Activated CD4-positive, alpha-beta T cell treated with anti-CD3 and anti-CD28 coated beads, Interleukin-2, amount 50 U/mL, for 4 hours (primary cell): Measurements from ENCODE around the gene ABR.

Experiments
- DNase-seq, 2 experiments: peaks; one replicate each; pipeline ENCODE4 v3.0.0-alpha.2; 2020

ABR gene

DNA sequence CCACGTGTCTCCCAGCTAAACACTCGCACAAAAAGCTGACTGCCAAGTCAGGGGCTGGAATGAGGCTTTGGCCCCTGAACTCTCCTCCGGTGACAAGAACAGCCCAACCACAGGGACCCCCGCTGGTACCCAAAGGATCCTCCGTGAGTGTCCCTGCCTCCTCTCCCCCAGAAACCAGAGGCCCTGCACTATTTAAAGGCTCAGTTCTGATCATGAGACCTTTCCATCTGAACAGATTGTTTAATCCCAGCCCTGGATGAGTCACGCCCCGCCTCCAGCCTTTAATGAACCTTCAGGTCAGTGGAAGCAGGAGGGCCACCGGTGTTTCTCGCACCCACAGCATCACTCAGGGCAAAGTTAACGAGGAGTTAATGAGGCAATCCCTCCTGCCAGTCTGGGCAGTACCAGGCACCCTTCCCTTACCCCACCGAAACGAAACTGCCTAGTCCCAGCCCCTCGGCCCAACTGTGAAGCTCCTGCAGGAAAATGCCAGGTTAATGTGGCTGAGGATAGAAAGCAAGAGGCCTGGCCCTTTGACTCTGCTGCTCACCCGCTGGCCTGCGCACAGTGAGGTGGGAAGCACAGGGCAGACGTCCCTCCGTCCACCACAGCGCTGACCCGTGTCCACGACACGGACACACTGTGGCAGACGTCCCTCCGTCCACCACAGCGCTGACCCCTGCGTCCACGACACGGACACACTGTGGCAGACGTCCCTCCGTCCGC is 150.4 kb downstream of the ABR start:
- no peak for DNase-seq

- DNase-seq = no peak
These were observed 152.7 kb downstream of the ABR start for GRCh38 chr17:1027044-1027443.

DNA sequence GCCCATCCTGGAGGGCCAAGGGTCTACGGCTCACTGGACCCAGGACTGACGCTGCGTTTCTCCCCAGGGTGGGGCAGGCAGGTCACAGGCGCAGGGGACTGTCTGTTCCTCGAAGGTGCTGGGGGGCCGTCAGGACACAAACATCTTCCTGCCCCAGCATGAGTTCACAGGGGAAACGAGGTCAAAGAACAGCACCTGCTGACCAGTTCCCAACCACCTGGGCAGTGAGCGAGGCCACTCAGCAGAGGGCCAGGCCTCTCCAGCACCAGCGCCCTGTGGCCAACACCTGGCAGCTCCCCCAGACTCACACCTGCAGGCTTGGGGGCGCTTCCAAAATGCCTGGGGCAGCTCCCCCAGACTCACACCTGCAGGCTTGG is 153.2 kb downstream of the ABR start:
- DNase-seq = no peak

DNA sequence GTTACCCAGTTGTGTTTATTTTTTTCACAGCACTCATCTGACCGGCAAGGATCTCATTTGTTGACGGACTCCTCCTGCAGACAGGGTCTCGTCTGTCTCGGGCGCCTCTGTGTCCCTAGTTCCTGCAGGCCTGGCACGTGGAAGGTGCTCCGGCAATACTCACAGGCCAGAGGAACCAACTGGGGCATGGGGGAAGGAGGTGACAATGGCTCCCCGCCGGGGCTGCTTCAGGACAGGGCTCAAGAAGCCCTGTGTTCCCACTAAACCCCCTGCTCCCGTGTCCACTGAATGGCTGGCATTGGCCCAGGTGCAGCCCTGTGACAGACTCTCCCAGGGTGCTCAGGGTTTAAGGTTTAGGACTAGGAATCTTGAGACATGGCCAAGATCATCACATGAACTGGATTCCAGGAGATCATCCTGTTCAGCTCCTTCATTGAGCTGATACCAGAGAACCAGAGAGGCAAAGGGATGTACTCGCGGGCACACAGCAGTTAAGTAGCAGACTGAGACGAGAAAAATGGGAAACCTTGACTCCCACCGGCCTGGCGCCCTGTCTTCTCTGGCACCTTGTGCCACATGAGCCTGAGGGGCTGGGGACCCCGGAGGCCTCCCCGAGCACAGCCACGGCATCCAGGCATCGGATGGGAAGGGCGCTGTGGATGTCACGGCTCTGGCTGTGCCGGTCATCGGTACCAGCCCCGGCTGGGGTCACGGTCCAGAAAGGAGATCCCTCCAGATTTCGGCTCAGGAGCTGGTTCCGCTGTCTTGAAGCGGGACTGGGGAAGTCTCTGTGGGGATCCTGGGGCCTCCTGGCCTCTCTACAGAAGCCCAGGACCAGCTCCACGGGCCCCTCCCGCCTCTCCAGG is 153.8 kb downstream of the ABR start:
- DNase-seq = no peak

GRCh38 chr17:1024076-1024475 is 155.7 kb downstream of the ABR start:
- no peak for DNase-seq

GRCh38 chr17:1022278-1023024 is 157.3 kb downstream of the ABR start:
- no peak for DNase-seq

- no peak for DNase-seq
These were observed 158.6 kb downstream of the ABR start for GRCh38 chr17:1021147-1021546.

GRCh38 chr17:1019451-1019850 is 160.3 kb downstream of the ABR start:
- no peak for DNase-seq

GRCh38 chr17:1018547-1018946 is 161.2 kb downstream of the ABR start:
- DNase-seq = no peak

- no peak for DNase-seq
These were observed 166.1 kb downstream of the ABR start for GRCh38 chr17:1013729-1014090.

DNA sequence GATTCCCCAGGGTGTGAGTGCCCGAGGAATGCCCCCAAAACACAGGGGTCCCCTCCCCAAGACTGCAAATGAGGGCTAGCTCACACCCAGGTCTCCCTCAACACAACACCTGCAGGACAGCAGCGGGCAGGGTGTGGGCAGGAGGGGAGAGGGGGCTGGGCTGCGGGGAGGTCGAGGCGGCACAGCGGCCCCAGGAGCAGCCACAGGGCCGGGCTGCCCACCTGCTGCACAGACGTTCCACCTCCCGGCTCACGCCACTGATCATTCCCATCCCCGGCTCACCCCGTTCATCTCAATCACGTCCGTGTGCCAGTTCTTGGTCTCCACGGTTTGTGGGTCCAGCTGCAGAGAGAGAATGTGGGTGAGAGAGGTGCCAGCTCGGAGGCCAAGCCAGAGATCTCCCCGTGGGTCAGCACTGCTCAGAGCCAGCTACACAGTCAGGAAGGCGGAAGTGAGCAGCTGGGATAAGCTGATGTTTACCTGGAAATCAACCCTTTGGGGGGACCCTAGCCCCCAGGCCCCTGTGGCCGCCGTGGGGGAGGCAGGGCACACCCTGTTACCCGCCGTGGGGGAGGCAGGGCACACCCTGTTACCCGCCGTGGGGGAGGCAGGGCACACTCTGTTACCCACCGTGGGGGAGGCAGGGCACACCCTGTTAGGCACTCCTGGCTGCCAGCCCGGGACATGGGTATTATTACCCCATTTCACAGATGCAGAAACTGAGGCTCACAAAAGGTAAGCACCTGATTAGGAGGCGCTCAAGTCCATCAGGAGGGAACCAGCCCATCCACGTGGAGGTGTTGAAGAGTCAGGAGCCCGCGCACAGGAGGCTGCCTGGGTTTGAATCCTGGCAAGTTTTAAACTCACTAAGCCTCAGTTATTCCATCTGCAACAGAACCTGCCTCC is 166.7 kb downstream of the ABR start:
- DNase-seq = no peak

GRCh38 chr17:1011760-1012735 is 167.7 kb downstream of the ABR start:
- no peak for DNase-seq

DNA sequence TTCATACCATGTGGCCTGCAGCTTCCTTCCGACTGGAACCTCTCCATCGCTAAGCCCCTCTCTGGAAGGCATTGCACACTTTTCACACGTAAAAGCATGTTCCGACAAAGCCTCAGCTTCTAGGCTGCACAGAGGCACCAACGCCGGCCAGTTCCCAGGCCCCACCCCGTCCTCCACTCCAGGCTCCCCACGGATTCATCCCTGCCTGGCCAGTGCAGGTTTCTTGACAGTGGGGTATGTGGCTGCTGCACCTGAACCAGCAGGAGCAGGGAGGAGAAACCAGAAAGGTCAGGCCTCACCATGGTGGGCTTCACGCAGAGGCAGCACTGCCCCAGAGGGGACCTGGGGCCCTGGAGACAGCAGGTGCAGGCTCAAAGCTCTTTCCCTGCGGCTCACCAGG is 168.6 kb downstream of the ABR start:
- no peak for DNase-seq

DNA sequence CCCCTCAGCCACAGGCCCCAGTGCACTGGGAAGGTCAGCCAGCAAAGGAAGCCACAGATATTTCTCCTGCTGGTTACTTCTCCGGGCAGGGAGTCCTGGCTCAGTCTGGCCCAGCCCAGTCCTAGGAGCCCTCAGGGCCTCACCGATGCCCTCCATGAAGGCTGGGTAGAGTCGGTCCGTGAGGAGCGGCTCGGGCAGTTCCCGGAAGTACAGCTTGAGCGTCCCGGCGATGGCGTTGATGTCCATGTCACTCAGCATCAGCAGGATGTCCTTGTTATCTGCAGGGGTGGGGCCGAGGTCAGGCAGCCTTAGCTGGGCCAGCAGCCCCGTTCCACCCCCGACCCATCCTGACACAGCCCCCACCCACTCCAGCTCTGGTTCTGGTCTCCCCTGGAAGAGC is 169.2 kb downstream of the ABR start:
- no peak for DNase-seq

- no peak for DNase-seq
These were observed 169.7 kb downstream of the ABR start for GRCh38 chr17:1010086-1010450.

- DNase-seq = no peak
These were observed 170.3 kb downstream of the ABR start for GRCh38 chr17:1009229-1010085.

- DNase-seq = no peak
These were observed 171.6 kb downstream of the ABR start for GRCh38 chr17:1008008-1008761.

- DNase-seq = no peak
These were observed 172.3 kb downstream of the ABR start for GRCh38 chr17:1007310-1008007.

- DNase-seq = no peak
These were observed 173.7 kb downstream of the ABR start for GRCh38 chr17:1006054-1006453.
